Esophagus squamous epithelium (tissue), 4 donors: ENCODE measurements around the gene VPS26C.
A peak's percentile ranks its signal among the peaks of the same experiment; 100 is the strongest.

ENCODE experiments used
- CTCF ChIP-seq, 6 experiments: fragments of 450-650 bp in 4 of 6; fragments of 200-600 bp in 2 of 6; sonication (generic) in 2 of 6; IDR thresholded peaks; one replicate each; pipeline ENCODE4 v1.5.1; 2016 to 2019; ENCODE audit warnings: antibody characterized with exemption in 6 of 6, mild to moderate bottlenecking in 4 of 6, moderate library complexity in 4 of 6
- POLR2A ChIP-seq, 4 donors: fragments of 450-650 bp; IDR thresholded peaks; one replicate each; pipeline ENCODE4 v1.6.1; 2017; ENCODE audit warnings: antibody characterized with exemption in 4 of 4, mild to moderate bottlenecking in 4 of 4, moderate library complexity in 3 of 4

- no peak for TF ChIP-seq CTCF (IDR thresholded peaks at IDR 0.05)
- peak in 2 of 4 donors; percentile 9 to 38 for TF ChIP-seq POLR2A (IDR thresholded peaks at IDR 0.05)
These were observed 8.9 kb downstream of the VPS26C start for GRCh38 chr21:37257967-37258877.
